Prostate gland (tissue), 2 donors: ENCODE measurements around the gene CUX1.

Experiments used
- CTCF ChIP-seq, 4 experiments: fragments of 200-600 bp in 2 of 4; fragments of 450-650 bp in 2 of 4; sonication (generic) in 2 of 4; IDR thresholded peaks; 1 replicate in 3 of 4; 2 replicates in 1 of 4; pipeline ENCODE4 v1.5.1; 2016 to 2019; ENCODE audit warnings: antibody characterized with exemption in 4 of 4, mild to moderate bottlenecking in 2 of 4, moderate library complexity in 2 of 4
- POLR2AphosphoS5 ChIP-seq: sonication (generic); formaldehyde crosslinking; IDR thresholded peaks from one replicate; pipeline ENCODE4 v1.6.1; 2017; ENCODE audit warnings: antibody characterized with exemption

DNA sequence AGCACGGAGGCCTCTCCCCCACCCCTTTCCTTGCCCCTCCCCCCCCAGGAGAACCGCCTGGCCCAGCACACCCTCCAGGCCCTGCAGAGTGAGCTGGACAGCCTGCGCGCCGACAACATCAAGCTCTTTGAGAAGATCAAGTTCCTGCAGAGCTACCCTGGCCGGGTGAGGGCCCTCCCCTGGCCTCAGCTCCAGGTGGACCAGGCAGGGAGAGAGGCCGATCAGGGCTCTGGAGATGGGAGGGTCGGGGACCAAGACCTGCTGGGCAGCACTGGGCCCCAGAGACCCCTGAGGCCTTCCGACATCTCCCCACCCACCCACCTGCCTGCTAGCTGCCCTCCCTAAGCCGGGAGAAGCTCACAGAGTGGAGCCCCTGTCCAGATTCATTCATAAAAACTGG lies 460.5 kb downstream of the CUX1 start:
- no peak for TF ChIP-seq CTCF (IDR thresholded peaks at IDR 0.05)
- TF ChIP-seq POLR2AphosphoS5, result no peak
